ENCODE measurements around the gene AKAP13. TPM values are rescaled to one million over a fixed set of nuclear protein-coding genes. Genes with fewer than 3 reads are reported as not detected.

Gene AKAP13
- total RNA-seq, 2 experiments from 2014 or later = 282 to 304 TPM

- H3K36me3 Mint-ChIP-seq (ENCODE audit: low read depth) = peaks cover 98% of the 10 kb centered on the region
- no peaks in the 10 kb centered on the region for H3K9me3 Mint-ChIP-seq
- ChIA-PET POLR2A (no interaction called here), CTCF (no interaction called here)
- no peak for DNase-seq
- TF ChIP-seq CTCF (IDR thresholded peaks at IDR 0.05) = no peak
- peaks cover 16% of the 10 kb centered on the region for H3K4me1 ChIP-seq (ENCODE audit: insufficient read depth, low read length)
- no peaks in the 10 kb centered on the region for H3K27me3 Mint-ChIP-seq
- ATAC-seq (ENCODE audit: poor library complexity) = no peak
- peak overlapping the region; percentile 34 to 76 for H3K27ac ChIP-seq (ENCODE audit: low read depth in 1 of 2, low read length in 2 of 2)
- no peak overlapping the region for H3K4me3 Mint-ChIP-seq
- H3K27me3 ChIP-seq (ENCODE audit: control insufficient read depth in 1 of 2, insufficient read depth in 2 of 2, low read length in 2 of 2) = no peaks in the 10 kb centered on the region
- peaks cover 100% of the 10 kb centered on the region for H3K36me3 ChIP-seq (ENCODE audit: insufficient read depth, low read length)
- no peak overlapping the region for H3K4me3 ChIP-seq (ENCODE audit: low read length)
- peak overlapping the region; percentile 92 for H3K27ac Mint-ChIP-seq
- H3K9me3 ChIP-seq (ENCODE audit: control insufficient read depth in 1 of 2, insufficient read depth in 1 of 2, low read length in 2 of 2) = no peaks in the 10 kb centered on the region
- intact Hi-C loops (cut with DNase I, micrococcal nuclease) = loop anchor here in 1 of 2 experiments (5.0 kb wide), 1 partner anchor 235 kb away; no protein-coding TSS in a partner anchor
- H3K4me1 Mint-ChIP-seq (ENCODE audit: low read depth) = peaks cover 54% of the 10 kb centered on the region
These were observed 342.2 kb downstream of the AKAP13 start for GRCh38 chr15:85722374-85723152.

- no peaks in the 10 kb centered on the region for H3K27me3 ChIP-seq (ENCODE audit: control insufficient read depth in 1 of 2, insufficient read depth in 2 of 2, low read length in 2 of 2)
- H3K27ac ChIP-seq (ENCODE audit: low read depth in 1 of 2, low read length in 2 of 2) = peak overlapping the region; percentile 63 to 76
- H3K4me1 ChIP-seq (ENCODE audit: insufficient read depth, low read length) = peaks cover 16% of the 10 kb centered on the region
- Mint-ChIP-seq H3K27ac (peak overlapping the region; percentile 92), H3K9me3 (no peaks in the 10 kb centered on the region), H3K4me3 (peak overlapping the region; percentile 72), H3K36me3 (ENCODE audit: low read depth) (peaks cover 98% of the 10 kb centered on the region), H3K4me1 (ENCODE audit: low read depth) (peaks cover 45% of the 10 kb centered on the region), H3K27me3 (no peaks in the 10 kb centered on the region)
- no peak overlapping the region for H3K4me3 ChIP-seq (ENCODE audit: low read length)
- no peaks in the 10 kb centered on the region for H3K9me3 ChIP-seq (ENCODE audit: control insufficient read depth in 1 of 2, insufficient read depth in 1 of 2, low read length in 2 of 2)
- no peak for TF ChIP-seq CTCF (IDR thresholded peaks at IDR 0.05)
- DNase-seq (peak in 3 of 14 experiments; percentile 50 to 75 (median 59)), ATAC-seq (ENCODE audit: poor library complexity) (peak; percentile 71)
- ChIA-PET CTCF (interaction anchor here (0.6 to 1.0 kb wide), 3 partner anchors 12 to 79 kb away, joined by 3 to 4 read pairs (median 3); no protein-coding TSS in a partner anchor), POLR2A (interaction anchor here (1.0 to 1.6 kb wide), 3 partner anchors 20 to 106 kb away, joined by 3 to 5 read pairs (median 5); no protein-coding TSS in a partner anchor)
- intact Hi-C loops (cut with DNase I, micrococcal nuclease) = loop anchor here in 1 of 2 experiments (5.0 kb wide), 1 partner anchor 237 kb away; no protein-coding TSS in a partner anchor
- peaks cover 98% of the 10 kb centered on the region for H3K36me3 ChIP-seq (ENCODE audit: insufficient read depth, low read length)
These were observed 343.9 kb downstream of the AKAP13 start for GRCh38 chr15:85723960-85724945.

DNA sequence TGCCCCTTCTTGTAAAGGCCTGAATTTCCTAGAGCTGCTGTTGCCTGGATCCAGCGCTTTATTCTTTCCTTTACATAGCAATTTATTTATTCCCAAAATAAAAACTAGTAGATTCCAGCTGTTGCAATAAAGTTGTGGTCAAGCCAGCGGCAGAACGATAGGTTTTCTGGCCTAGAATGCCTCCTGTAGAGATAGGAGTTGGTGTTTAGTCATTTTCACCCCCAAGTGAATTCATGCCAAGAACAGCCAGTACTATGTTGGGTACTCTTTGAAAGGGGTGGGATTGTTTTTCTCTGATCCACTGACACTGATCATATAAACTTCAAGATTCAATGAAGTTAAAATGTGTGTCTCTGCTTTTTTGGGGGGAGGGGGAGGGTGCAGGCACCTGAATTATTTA is 344.6 kb downstream of the AKAP13 start:
- ATAC-seq (ENCODE audit: poor library complexity) (no peak), DNase-seq (no peak)
- peaks cover 47% of the 10 kb centered on the region for H3K4me1 Mint-ChIP-seq (ENCODE audit: low read depth)
- H3K36me3 Mint-ChIP-seq (ENCODE audit: low read depth) = peaks cover 98% of the 10 kb centered on the region
- Histone ChIP-seq H3K4me1 (ENCODE audit: insufficient read depth, low read length) (peaks cover 16% of the 10 kb centered on the region), H3K9me3 (ENCODE audit: control insufficient read depth in 1 of 2, insufficient read depth in 1 of 2, low read length in 2 of 2) (no peaks in the 10 kb centered on the region), H3K4me3 (ENCODE audit: low read length) (no peak overlapping the region), H3K27ac (ENCODE audit: low read depth in 1 of 2, low read length in 2 of 2) (peak overlapping the region; percentile 14 to 76), H3K27me3 (ENCODE audit: control insufficient read depth in 1 of 2, insufficient read depth in 2 of 2, low read length in 2 of 2) (no peaks in the 10 kb centered on the region), H3K36me3 (ENCODE audit: insufficient read depth, low read length) (peaks cover 97% of the 10 kb centered on the region)
- no peaks in the 10 kb centered on the region for H3K9me3 Mint-ChIP-seq
- intact Hi-C loops (cut with DNase I, micrococcal nuclease) = no loop called here
- no peaks in the 10 kb centered on the region for H3K27me3 Mint-ChIP-seq
- H3K4me3 Mint-ChIP-seq = no peak overlapping the region
- peak overlapping the region; percentile 92 for H3K27ac Mint-ChIP-seq
- ChIA-PET POLR2A (interaction anchor here (1.0 to 1.6 kb wide), 2 partner anchors 21 to 107 kb away, joined by 3 to 5 read pairs; no protein-coding TSS in a partner anchor), CTCF (interaction anchor here (0.6 kb wide), 2 partner anchors 80 to 95 kb away, joined by 3 read pairs; no protein-coding TSS in a partner anchor)
- TF ChIP-seq CTCF (IDR thresholded peaks at IDR 0.05) = no peak
